ENCODE results near the gene CYFIP1.

GRCh38 chr15:22831473-22831872, 148.7 kb downstream of the CYFIP1 start:
- TF ChIP-seq, protein P1, sequence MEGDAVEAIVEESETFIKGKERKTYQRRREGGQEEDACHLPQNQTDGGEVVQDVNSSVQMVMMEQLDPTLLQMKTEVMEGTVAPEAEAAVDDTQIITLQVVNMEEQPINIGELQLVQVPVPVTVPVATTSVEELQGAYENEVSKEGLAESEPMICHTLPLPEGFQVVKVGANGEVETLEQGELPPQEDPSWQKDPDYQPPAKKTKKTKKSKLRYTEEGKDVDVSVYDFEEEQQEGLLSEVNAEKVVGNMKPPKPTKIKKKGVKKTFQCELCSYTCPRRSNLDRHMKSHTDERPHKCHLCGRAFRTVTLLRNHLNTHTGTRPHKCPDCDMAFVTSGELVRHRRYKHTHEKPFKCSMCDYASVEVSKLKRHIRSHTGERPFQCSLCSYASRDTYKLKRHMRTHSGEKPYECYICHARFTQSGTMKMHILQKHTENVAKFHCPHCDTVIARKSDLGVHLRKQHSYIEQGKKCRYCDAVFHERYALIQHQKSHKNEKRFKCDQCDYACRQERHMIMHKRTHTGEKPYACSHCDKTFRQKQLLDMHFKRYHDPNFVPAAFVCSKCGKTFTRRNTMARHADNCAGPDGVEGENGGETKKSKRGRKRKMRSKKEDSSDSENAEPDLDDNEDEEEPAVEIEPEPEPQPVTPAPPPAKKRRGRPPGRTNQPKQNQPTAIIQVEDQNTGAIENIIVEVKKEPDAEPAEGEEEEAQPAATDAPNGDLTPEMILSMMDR (IDR thresholded peaks at IDR 0.05), result no peak
- no peak for TF ChIP-seq ZFX (IDR thresholded peaks at IDR 0.05; ENCODE audit: borderline replicate concordance)

All from 22Rv1 (cell line).